Small intestine (tissue), 7 donors: ENCODE measurements around the gene COIL. TPM values are rescaled to one million over a fixed set of nuclear protein-coding genes. Genes with fewer than 3 reads are reported as not detected.
"Not testable (repeated sequence)": the region's sequence is repeated elsewhere in the genome, so short reads cannot be mapped to it uniquely, and the experiment has no call there.

Experiments used
- DNase-seq, 2 donors: peaks; one replicate each; pipeline versions ENCODE4 v3.0.0 to v3.0.0-alpha.2; 2013
- FAIRE-seq: peaks from 2 replicates; lab custom pipeline; 2012; peaks lifted over from hg19 to GRCh38; lab: Jason Lieb, UNC
- H3K27ac ChIP-seq, 3 donors: one replicate each; pipeline ENCODE4 v1.5.1; 2013; ENCODE audit warnings: low read length in 2 of 3, mild to moderate bottlenecking in 2 of 3, control low read depth in 1 of 3, inconsistent platforms in 1 of 3, low read depth in 1 of 3, moderate library complexity in 1 of 3
- H3K27me3 ChIP-seq, 3 donors: one replicate each; pipeline ENCODE4 v1.6.1; 2013; ENCODE audit warnings: low read length in 3 of 3, inconsistent platforms in 1 of 3; ENCODE audit not compliant: control insufficient read depth in 3 of 3, insufficient read depth in 3 of 3
- H3K36me3 ChIP-seq, 3 donors: one replicate each; pipeline ENCODE4 v1.6.1; 2013; ENCODE audit warnings: low read length in 3 of 3, inconsistent platforms in 1 of 3, low read depth in 1 of 3, mild to moderate bottlenecking in 1 of 3, moderate library complexity in 1 of 3; ENCODE audit not compliant: control insufficient read depth in 3 of 3, insufficient read depth in 2 of 3
- H3K4me1 ChIP-seq, 3 donors: one replicate each; pipeline ENCODE4 v1.6.1; 2013; ENCODE audit warnings: low read length in 2 of 3, inconsistent platforms in 1 of 3, low read depth in 1 of 3, mild to moderate bottlenecking in 1 of 3, moderate library complexity in 1 of 3; ENCODE audit not compliant: control insufficient read depth in 3 of 3, insufficient read depth in 2 of 3
- H3K4me3 ChIP-seq, 3 donors: one replicate each; pipeline ENCODE4 v1.5.1; 2013; ENCODE audit warnings: low read length in 3 of 3, control low read depth in 1 of 3, inconsistent platforms in 1 of 3, low read depth in 1 of 3, mild to moderate bottlenecking in 1 of 3, moderate library complexity in 1 of 3
- H3K9me3 ChIP-seq, 2 donors: one replicate each; pipeline ENCODE4 v1.6.1; 2013; ENCODE audit warnings: low read depth in 1 of 2, low read length in 1 of 2; ENCODE audit not compliant: control insufficient read depth in 2 of 2, insufficient read depth in 1 of 2
- WGBS, 3 donors: extraction: QIAGEN DNeasy Blood & Tissue Kit; methylation state at CpG; one replicate each; pipeline ENCODE4 v1.1.7; 2013; 5-methylcytosine and 5-hydroxymethylcytosine counted together
- polyA plus RNA-seq, 4 donors: library from polyadenylated mRNA; stranded (reverse) in 3 of 4; unstranded in 1 of 4; fragments of 200-250 nt in 3 of 4; fragments of 120-200 nt in 1 of 4; gene quantifications; one replicate each; pipeline versions ENCODE4 v1.2.1 to v1.2.3, GENCODE V29; 2013
- donor health status: healthy with polysubstance abuse.
- donor health status: control.
- donor health status: control.
- donor health status: Bipolar disorder and iron deficiency.
- donor health status: healthy.

Gene COIL
- polyA plus RNA-seq, 4 donors, result 8.4 to 20.4 (median 10.9) TPM

- not testable (repeated sequence) for H3K4me1 ChIP-seq, H3K9me3 ChIP-seq, H3K27ac ChIP-seq, H3K4me3 ChIP-seq, H3K27me3 ChIP-seq, FAIRE-seq
- H3K36me3 ChIP-seq, result peaks cover 2 to 38% (median 6%) of the 10 kb centered on the region in 3 donors
- peak in 1 of 2 donors; percentile 37 for DNase-seq
- 52 to 67% (median 66%) methylated on average over 5 of the region's 5 CpGs for WGBS, 3 donors
Observed at GRCh38 chr17:56938206-56938605, 22.6 kb downstream of the COIL start.

DNA sequence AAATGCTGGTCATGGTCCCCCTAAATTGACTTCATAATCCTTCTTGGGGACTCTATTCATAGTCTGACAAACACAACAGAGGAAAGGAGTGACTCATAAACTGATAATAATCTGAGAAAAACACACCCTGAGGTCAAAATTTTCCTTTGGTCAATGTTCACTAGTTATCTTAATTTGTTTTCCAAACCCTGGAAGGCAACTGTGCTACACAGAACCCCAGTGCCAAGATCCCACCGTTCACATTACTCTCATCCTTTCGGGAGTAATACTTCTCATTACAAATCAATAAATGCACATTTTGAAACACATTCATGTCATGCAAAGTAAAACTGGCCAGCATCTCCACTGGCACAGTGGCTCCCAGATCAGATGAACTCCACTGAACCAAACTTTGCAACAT, 23.2 kb downstream of the COIL start:
- DNase-seq (peak in 1 of 2 donors; percentile 62), FAIRE-seq (no peak)
- peak overlapping the region in 2 of 3 donors; percentile 4 to 11 for H3K27ac ChIP-seq
- H3K4me1 ChIP-seq, result no peaks in the 10 kb centered on the region
- no peak overlapping the region for H3K4me3 ChIP-seq
- WGBS, 3 donors, result 11 to 55% (median 34%) methylated on average over 2 of the region's 2 CpGs
- no peaks in the 10 kb centered on the region for H3K9me3 ChIP-seq
- peaks cover 2 to 42% (median 5%) of the 10 kb centered on the region in 3 donors for H3K36me3 ChIP-seq
- no peaks in the 10 kb centered on the region for H3K27me3 ChIP-seq

GRCh38 chr17:56936697-56937322, 24.0 kb downstream of the COIL start:
- Histone ChIP-seq H3K4me1 (no peaks in the 10 kb centered on the region), H3K4me3 (no peak overlapping the region), H3K9me3 (peaks cover 0 to 1% of the 10 kb centered on the region in 2 donors), H3K27me3 (no peaks in the 10 kb centered on the region), H3K27ac (no peak overlapping the region), H3K36me3 (peaks cover 2 to 41% (median 4%) of the 10 kb centered on the region in 3 donors)
- DNase-seq, result no peak
- WGBS, 3 donors, result 84 to 89% (median 86%) methylated on average over 6 of the region's 6 CpGs
- no peak for FAIRE-seq

GRCh38 chr17:56935461-56935860, 25.4 kb downstream of the COIL start:
- Histone ChIP-seq H3K4me1 (no peaks in the 10 kb centered on the region), H3K4me3 (no peak overlapping the region), H3K36me3 (peaks cover 2 to 31% (median 2%) of the 10 kb centered on the region in 3 donors), H3K9me3 (peaks cover 0 to 6% of the 10 kb centered on the region in 2 donors), H3K27me3 (no peaks in the 10 kb centered on the region), H3K27ac (no peak overlapping the region)
- 88 to 90% (median 90%) methylated on average over 3 of the region's 3 CpGs for WGBS, 3 donors
- DNase-seq, result no peak
- no peak for FAIRE-seq

DNA sequence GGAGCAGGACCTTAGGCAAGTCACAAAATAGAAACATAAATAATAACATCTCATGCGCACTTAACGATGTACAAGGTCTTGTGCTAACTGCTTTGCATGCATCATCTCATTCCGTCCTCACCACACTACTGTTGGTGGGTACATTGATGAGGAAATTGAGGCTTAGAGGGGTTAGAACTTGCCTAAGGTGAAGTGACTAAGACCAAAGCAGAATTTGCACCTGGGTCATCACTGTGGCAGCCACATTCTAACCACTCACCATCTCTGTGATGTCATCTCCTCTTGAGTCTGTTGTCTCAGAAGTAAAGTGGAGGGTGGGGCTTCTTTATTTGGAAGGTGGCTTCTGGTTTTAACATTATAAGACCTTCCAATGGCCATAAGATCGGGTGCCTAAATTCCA, 26.6 kb downstream of the COIL start:
- H3K27me3 ChIP-seq, result no peaks in the 10 kb centered on the region
- H3K4me3 ChIP-seq, result no peak overlapping the region
- no peak overlapping the region for H3K27ac ChIP-seq
- WGBS, 3 donors, result 76 to 95% (median 88%) methylated on average over 4 of the region's 4 CpGs
- FAIRE-seq, result no peak
- no peak for DNase-seq
- peaks cover 2 to 21% (median 2%) of the 10 kb centered on the region in 3 donors for H3K36me3 ChIP-seq
- no peaks in the 10 kb centered on the region for H3K4me1 ChIP-seq
- H3K9me3 ChIP-seq, result peaks cover 0 to 10% of the 10 kb centered on the region in 2 donors

- peaks cover 2 to 19% (median 2%) of the 10 kb centered on the region in 3 donors for H3K36me3 ChIP-seq
- H3K4me1 ChIP-seq, result no peaks in the 10 kb centered on the region
- no peak overlapping the region for H3K4me3 ChIP-seq
- H3K27ac ChIP-seq, result no peak overlapping the region
- DNase-seq (no peak), FAIRE-seq (no peak)
- H3K9me3 ChIP-seq, result peaks cover 0 to 12% of the 10 kb centered on the region in 2 donors
- no peaks in the 10 kb centered on the region for H3K27me3 ChIP-seq
- 87 to 91% (median 91%) methylated on average over 1 of the region's 1 CpG for WGBS, 3 donors
Observed at GRCh38 chr17:56933868-56934267, 27.0 kb downstream of the COIL start.

GRCh38 chr17:56933151-56933745, 27.6 kb downstream of the COIL start:
- 95 to 97% (median 95%) methylated on average over 8 of the region's 8 CpGs for WGBS, 3 donors
- DNase-seq (no peak), FAIRE-seq (no peak)
- Histone ChIP-seq H3K4me3 (no peak overlapping the region), H3K9me3 (peaks cover 0 to 14% of the 10 kb centered on the region in 2 donors), H3K36me3 (peaks cover 2 to 19% (median 2%) of the 10 kb centered on the region in 3 donors), H3K27ac (no peak overlapping the region), H3K4me1 (no peaks in the 10 kb centered on the region), H3K27me3 (no peaks in the 10 kb centered on the region)

DNA sequence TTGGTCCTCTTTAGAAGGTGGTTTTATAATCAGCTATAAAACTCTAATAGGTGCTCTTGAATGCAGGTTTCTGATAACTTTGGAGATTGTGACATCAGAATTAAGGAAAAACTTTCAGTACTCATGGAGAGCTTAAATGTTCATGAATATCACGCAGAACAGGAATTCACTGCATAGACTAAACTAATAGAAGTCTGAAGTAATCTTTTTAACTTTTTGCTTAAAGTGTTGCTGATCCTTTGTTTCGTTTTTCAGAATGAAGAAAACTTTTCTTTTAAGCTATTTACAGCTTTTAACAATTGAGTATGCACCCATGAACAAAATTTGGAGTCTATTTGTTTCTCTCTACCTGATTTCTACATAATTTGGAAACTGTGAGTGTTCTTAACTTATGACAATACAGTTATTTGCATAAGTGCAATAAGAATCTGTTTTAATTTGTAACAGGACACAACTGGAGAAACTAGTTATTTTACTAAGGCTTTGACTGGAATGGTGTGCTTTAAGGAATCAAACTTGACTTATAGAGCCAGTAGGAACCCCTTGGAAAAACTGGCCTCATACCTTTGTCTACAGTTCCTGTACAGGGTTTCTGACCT, 30.0 kb downstream of the COIL start:
- DNase-seq, result no peak
- no peaks in the 10 kb centered on the region for H3K4me1 ChIP-seq
- peaks cover 0 to 10% (median 0%) of the 10 kb centered on the region in 3 donors for H3K36me3 ChIP-seq
- WGBS, 3 donors, result 92 to 94% (median 94%) methylated on average over 2 of the region's 2 CpGs
- H3K27me3 ChIP-seq, result no peaks in the 10 kb centered on the region
- peaks cover 0 to 14% of the 10 kb centered on the region in 2 donors for H3K9me3 ChIP-seq
- no peak overlapping the region for H3K27ac ChIP-seq
- no peak overlapping the region for H3K4me3 ChIP-seq
- no peak for FAIRE-seq
